H9 (cell line): ENCODE results near the gene MLIP. TPM values are rescaled to one million over a fixed set of nuclear protein-coding genes. Genes with fewer than 3 reads are reported as not detected.

Experiments
- DNase-seq: peaks from one replicate; pipeline ENCODE4 v3.0.0-alpha.2; 2017
- H2AFZ ChIP-seq: one replicate; pipeline ENCODE4 v1.6.1; 2013; ENCODE audit warnings: mild to moderate bottlenecking, low read length, control low read depth, moderate library complexity
- H2AK5ac ChIP-seq: 2 replicates; pipeline ENCODE4 v1.6.1; 2013; ENCODE audit warnings: low read length, control low read depth, mixed read lengths; ENCODE audit not compliant: insufficient read length
- H2BK120ac ChIP-seq: one replicate; pipeline ENCODE4 v1.6.1; 2013; ENCODE audit warnings: low read depth, mild to moderate bottlenecking, low read length, control low read depth, inconsistent platforms; ENCODE audit not compliant: poor library complexity, severe bottlenecking
- H2BK12ac ChIP-seq: 2 replicates; pipeline ENCODE4 v1.6.1; 2013; ENCODE audit warnings: low read length, control low read depth, mixed read lengths, low read depth; ENCODE audit not compliant: insufficient read length
- H2BK15ac ChIP-seq: 2 replicates; pipeline ENCODE4 v1.6.1; 2013; ENCODE audit warnings: low read depth, low read length, control low read depth
- H2BK20ac ChIP-seq: one replicate; pipeline ENCODE4 v1.6.1; 2013; ENCODE audit warnings: low read depth, mild to moderate bottlenecking, low read length, control low read depth, inconsistent platforms; ENCODE audit not compliant: poor library complexity, severe bottlenecking
- H2BK5ac ChIP-seq: 2 replicates; pipeline ENCODE4 v1.6.1; 2013; ENCODE audit warnings: low read length, control low read depth, mixed read lengths; ENCODE audit not compliant: insufficient read length
- H3K14ac ChIP-seq: 2 replicates; pipeline ENCODE4 v1.6.1; 2013; ENCODE audit warnings: low read length, control low read depth; ENCODE audit not compliant: insufficient read depth
- H3K18ac ChIP-seq: 2 replicates; pipeline ENCODE4 v1.6.1; 2013; ENCODE audit warnings: low read depth, mild to moderate bottlenecking, mixed read lengths, low read length, control low read depth; ENCODE audit not compliant: insufficient read length
- H3K23ac ChIP-seq: 2 replicates; pipeline ENCODE4 v1.6.1; 2013; ENCODE audit warnings: low read length, control low read depth, mixed read lengths, low read depth; ENCODE audit not compliant: insufficient read length
- H3K23me2 ChIP-seq: 2 replicates; pipeline ENCODE4 v1.6.1; 2013; ENCODE audit warnings: low read depth, mild to moderate bottlenecking, mixed read lengths, low read length, control low read depth; ENCODE audit not compliant: insufficient read length, poor library complexity, severe bottlenecking
- H3K27ac ChIP-seq: 2 replicates; pipeline ENCODE4 v1.5.1; 2013; ENCODE audit warnings: low read length, control low read depth, mixed read lengths, low read depth; ENCODE audit not compliant: insufficient read length
- H3K27me3 ChIP-seq: 2 replicates; pipeline ENCODE4 v1.6.1; 2013; ENCODE audit warnings: low read length, control low read depth, inconsistent platforms; ENCODE audit not compliant: insufficient read depth
- H3K4ac ChIP-seq: 2 replicates; pipeline ENCODE4 v1.6.1; 2013; ENCODE audit warnings: low read depth, mild to moderate bottlenecking, control low read depth, inconsistent platforms, low read length, moderate library complexity
- H3K4me1 ChIP-seq: 2 replicates; pipeline ENCODE4 v1.6.1; 2013; ENCODE audit warnings: low read length, control low read depth, inconsistent platforms; ENCODE audit not compliant: insufficient read depth
- H3K4me2 ChIP-seq: 2 replicates; pipeline ENCODE4 v1.6.1; 2013; ENCODE audit warnings: low read length, control low read depth, mixed read lengths; ENCODE audit not compliant: insufficient read length, insufficient read depth
- H3K56ac ChIP-seq: 2 replicates; pipeline ENCODE4 v1.6.1; 2013; ENCODE audit warnings: low read depth, mild to moderate bottlenecking, mixed read lengths, low read length, control low read depth; ENCODE audit not compliant: insufficient read length
- H3K79me1 ChIP-seq: 2 replicates; pipeline ENCODE4 v1.6.1; 2013; ENCODE audit warnings: low read depth, mild to moderate bottlenecking, moderate library complexity, low read length, control low read depth, inconsistent platforms; ENCODE audit not compliant: insufficient read depth, poor library complexity, severe bottlenecking
- H3K79me2 ChIP-seq: 2 replicates; pipeline ENCODE4 v1.6.1; 2013; ENCODE audit warnings: low read length, control low read depth, inconsistent platforms; ENCODE audit not compliant: insufficient read depth
- H3K9ac ChIP-seq: 2 replicates; pipeline ENCODE4 v1.6.1; 2013; ENCODE audit warnings: low read length, control low read depth, mixed read lengths; ENCODE audit not compliant: insufficient read length; ENCODE audit errors: extremely low read depth
- H3K9me3 ChIP-seq: one replicate; pipeline ENCODE4 v1.6.1; 2013; ENCODE audit warnings: low read depth, low read length, inconsistent platforms; ENCODE audit not compliant: control insufficient read depth
- H3T11ph ChIP-seq: one replicate; pipeline ENCODE4 v1.6.1; 2013; ENCODE audit warnings: mild to moderate bottlenecking, low read length, control low read depth, inconsistent platforms
- H4K20me1 ChIP-seq: one replicate; pipeline ENCODE4 v1.6.1; 2013; ENCODE audit not compliant: control insufficient read depth, insufficient read length, insufficient read depth
- H4K5ac ChIP-seq: 2 replicates; pipeline ENCODE4 v1.6.1; 2013; ENCODE audit warnings: low read depth, mild to moderate bottlenecking, mixed read lengths, low read length, control low read depth; ENCODE audit not compliant: insufficient read length
- H4K8ac ChIP-seq: replicated peaks from 2 replicates; pipeline ENCODE4 v1.6.1; 2013; ENCODE audit warnings: low read length, control low read depth, mixed read lengths, low read depth; ENCODE audit not compliant: insufficient read length
- H4K91ac ChIP-seq: 2 replicates; pipeline ENCODE4 v1.6.1; 2013; ENCODE audit warnings: low read depth, mild to moderate bottlenecking, moderate library complexity, mixed read lengths, low read length, control low read depth; ENCODE audit not compliant: insufficient read length
- H3K27ac Mint-ChIP-seq, 3 experiments: 2 replicates in 2 of 3; 3 replicates in 1 of 3; pipeline ENCODE4 v1.8.0; 2020 to 2021; ENCODE audit warnings: mixed read lengths in 3 of 3, mild to moderate bottlenecking in 1 of 3, moderate library complexity in 1 of 3
- H3K27me3 Mint-ChIP-seq: 2 replicates; pipeline ENCODE4 v1.8.0; 2021; ENCODE audit warnings: low read depth, mild to moderate bottlenecking, moderate library complexity, mixed read lengths
- H3K36me3 Mint-ChIP-seq, 3 experiments: 2 replicates in 2 of 3; 3 replicates in 1 of 3; pipeline ENCODE4 v1.8.0; 2020 to 2021; ENCODE audit warnings: low read depth in 3 of 3, mixed read lengths in 3 of 3; ENCODE audit not compliant: insufficient read depth in 1 of 3
- H3K4me1 Mint-ChIP-seq, 2 experiments: 2 replicates each; pipeline ENCODE4 v1.8.0; 2020; ENCODE audit warnings: mixed read lengths in 2 of 2
- H3K4me3 Mint-ChIP-seq, 2 experiments: 2 replicates in 1 of 2; 3 replicates in 1 of 2; pipeline ENCODE4 v1.8.0; 2020 to 2021; ENCODE audit warnings: mild to moderate bottlenecking in 2 of 2, mixed read lengths in 2 of 2, moderate library complexity in 1 of 2
- H3K9me3 Mint-ChIP-seq, 2 experiments: 2 replicates in 1 of 2; 3 replicates in 1 of 2; pipeline ENCODE4 v1.8.0; 2020; ENCODE audit warnings: mild to moderate bottlenecking in 2 of 2, mixed read lengths in 2 of 2, moderate library complexity in 1 of 2
- WGBS: extraction: QIAGEN DNeasy Blood & Tissue Kit; methylation state at CpG from one replicate; pipeline ENCODE4 v1.1.7; 2013; ENCODE audit warnings: missing lambda C conversion rate, low lambda C conversion rate, mixed read lengths; ENCODE audit not compliant: insufficient read length; ENCODE audit errors: extremely low coverage; 5-methylcytosine and 5-hydroxymethylcytosine counted together
- total RNA-seq: library from RNA; stranded (reverse); gene quantifications from 2 replicates; pipeline ENCODE4 v1.2.1, GENCODE V29; 2021
- TF ChIP-seq, protein P1 (sequence below): fragments of 200-600 bp; sonication (generic); conservative IDR thresholded peaks from 3 replicates; pipeline ENCODE4 v1.8.0; 2021; ENCODE audit warnings: antibody characterized with exemption, mild to moderate bottlenecking

MLIP gene
- total RNA-seq, 1 experiment from 2014 or later: not detected

GRCh38 chr6:54188846-54189245, 77.6 kb downstream of the MLIP start:
- Mint-ChIP-seq H3K4me3 (no peak overlapping the region), H3K9me3 (no peaks in the 10 kb centered on the region), H3K27ac (no peak overlapping the region), H3K27me3 (no peaks in the 10 kb centered on the region; the same call in 1 of the 2 replicates), H3K4me1 (peaks cover 8 to 10% of the 10 kb centered on the region in 2 experiments), H3K36me3 (no peaks in the 10 kb centered on the region)
- no CpG with 5 or more reads among the region's 2 CpGs for WGBS
- no peak overlapping the region for H2AFZ ChIP-seq
- H2BK20ac ChIP-seq: no peak overlapping the region
- no peaks in the 10 kb centered on the region for H3K79me2 ChIP-seq
- no peaks in the 10 kb centered on the region for H3K9me3 ChIP-seq
- no peak overlapping the region for H3K4me2 ChIP-seq
- H3K4me1 ChIP-seq: no peaks in the 10 kb centered on the region
- no peak overlapping the region for H4K91ac ChIP-seq
- H3K23me2 ChIP-seq: no peaks in the 10 kb centered on the region
- no peak overlapping the region for H3K18ac ChIP-seq
- H3K27ac ChIP-seq: no peak overlapping the region
- H2BK5ac ChIP-seq: no peak overlapping the region
- H3K9ac ChIP-seq: no peak overlapping the region
- TF ChIP-seq, protein P1, sequence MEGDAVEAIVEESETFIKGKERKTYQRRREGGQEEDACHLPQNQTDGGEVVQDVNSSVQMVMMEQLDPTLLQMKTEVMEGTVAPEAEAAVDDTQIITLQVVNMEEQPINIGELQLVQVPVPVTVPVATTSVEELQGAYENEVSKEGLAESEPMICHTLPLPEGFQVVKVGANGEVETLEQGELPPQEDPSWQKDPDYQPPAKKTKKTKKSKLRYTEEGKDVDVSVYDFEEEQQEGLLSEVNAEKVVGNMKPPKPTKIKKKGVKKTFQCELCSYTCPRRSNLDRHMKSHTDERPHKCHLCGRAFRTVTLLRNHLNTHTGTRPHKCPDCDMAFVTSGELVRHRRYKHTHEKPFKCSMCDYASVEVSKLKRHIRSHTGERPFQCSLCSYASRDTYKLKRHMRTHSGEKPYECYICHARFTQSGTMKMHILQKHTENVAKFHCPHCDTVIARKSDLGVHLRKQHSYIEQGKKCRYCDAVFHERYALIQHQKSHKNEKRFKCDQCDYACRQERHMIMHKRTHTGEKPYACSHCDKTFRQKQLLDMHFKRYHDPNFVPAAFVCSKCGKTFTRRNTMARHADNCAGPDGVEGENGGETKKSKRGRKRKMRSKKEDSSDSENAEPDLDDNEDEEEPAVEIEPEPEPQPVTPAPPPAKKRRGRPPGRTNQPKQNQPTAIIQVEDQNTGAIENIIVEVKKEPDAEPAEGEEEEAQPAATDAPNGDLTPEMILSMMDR: no peak
- H2BK12ac ChIP-seq: no peak overlapping the region
- no peaks in the 10 kb centered on the region for H3K27me3 ChIP-seq
- no peak for DNase-seq
- H4K5ac ChIP-seq: no peak overlapping the region
- H2BK15ac ChIP-seq: no peak overlapping the region
- H4K20me1 ChIP-seq: no peaks in the 10 kb centered on the region
- no peak overlapping the region for H2BK120ac ChIP-seq
- H3K23ac ChIP-seq: no peak overlapping the region
- H3T11ph ChIP-seq: no peak overlapping the region
- no peak overlapping the region for H3K56ac ChIP-seq
- H3K4ac ChIP-seq: no peak overlapping the region
- no peak overlapping the region for H4K8ac ChIP-seq
- no peak overlapping the region for H3K14ac ChIP-seq
- H3K79me1 ChIP-seq: no peaks in the 10 kb centered on the region
- H2AK5ac ChIP-seq: no peak overlapping the region
